ENCODE measurements around the gene SCN3A. TPM values are rescaled to one million over a fixed set of nuclear protein-coding genes. Genes with fewer than 3 reads are reported as not detected.

The SCN3A gene
- total RNA-seq, 1 donor from 2014 or later, result 0.30 TPM

GRCh38 chr2:165227571-165227970, 23.7 kb upstream of the SCN3A start:
- Mint-ChIP-seq H3K4me3 (ENCODE audit: unreplicated experiment) (no peak overlapping the region), H3K27ac (ENCODE audit: unreplicated experiment) (no peak overlapping the region), H3K27me3 (ENCODE audit: low read depth) (peaks cover 9% of the 10 kb centered on the region), H3K36me3 (ENCODE audit: low read depth) (no peaks in the 10 kb centered on the region), H3K9me3 (ENCODE audit: low read depth) (no peaks in the 10 kb centered on the region), H3K4me1 (ENCODE audit: low read depth) (no peaks in the 10 kb centered on the region)
- TF ChIP-seq, protein P1, sequence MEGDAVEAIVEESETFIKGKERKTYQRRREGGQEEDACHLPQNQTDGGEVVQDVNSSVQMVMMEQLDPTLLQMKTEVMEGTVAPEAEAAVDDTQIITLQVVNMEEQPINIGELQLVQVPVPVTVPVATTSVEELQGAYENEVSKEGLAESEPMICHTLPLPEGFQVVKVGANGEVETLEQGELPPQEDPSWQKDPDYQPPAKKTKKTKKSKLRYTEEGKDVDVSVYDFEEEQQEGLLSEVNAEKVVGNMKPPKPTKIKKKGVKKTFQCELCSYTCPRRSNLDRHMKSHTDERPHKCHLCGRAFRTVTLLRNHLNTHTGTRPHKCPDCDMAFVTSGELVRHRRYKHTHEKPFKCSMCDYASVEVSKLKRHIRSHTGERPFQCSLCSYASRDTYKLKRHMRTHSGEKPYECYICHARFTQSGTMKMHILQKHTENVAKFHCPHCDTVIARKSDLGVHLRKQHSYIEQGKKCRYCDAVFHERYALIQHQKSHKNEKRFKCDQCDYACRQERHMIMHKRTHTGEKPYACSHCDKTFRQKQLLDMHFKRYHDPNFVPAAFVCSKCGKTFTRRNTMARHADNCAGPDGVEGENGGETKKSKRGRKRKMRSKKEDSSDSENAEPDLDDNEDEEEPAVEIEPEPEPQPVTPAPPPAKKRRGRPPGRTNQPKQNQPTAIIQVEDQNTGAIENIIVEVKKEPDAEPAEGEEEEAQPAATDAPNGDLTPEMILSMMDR (IDR thresholded peaks at IDR 0.05), result no peak
- no peak for DNase-seq (ENCODE audit: low spot score)

DNA sequence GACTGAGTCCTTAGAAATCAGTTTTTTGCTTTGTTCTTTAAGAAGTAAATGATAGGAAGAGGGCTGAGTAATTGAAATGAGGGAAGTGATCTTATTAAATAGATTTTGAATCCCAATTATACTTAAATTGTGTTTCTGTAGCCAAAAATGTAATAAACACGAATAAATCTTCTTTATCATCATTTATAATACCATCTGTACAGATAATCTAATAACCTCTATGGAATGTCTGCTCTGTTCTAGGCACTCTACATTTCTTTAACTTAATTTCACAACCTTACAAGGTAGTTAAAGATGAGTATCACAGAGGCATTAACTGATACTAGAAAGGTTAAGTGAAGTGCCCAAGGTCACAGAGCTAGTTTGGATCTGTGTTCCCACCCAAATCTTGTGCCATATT, 21.1 kb upstream of the SCN3A start:
- no peak overlapping the region for H3K4me3 Mint-ChIP-seq (ENCODE audit: unreplicated experiment)
- peaks cover 18% of the 10 kb centered on the region for H3K27me3 Mint-ChIP-seq (ENCODE audit: low read depth)
- H3K4me1 Mint-ChIP-seq (ENCODE audit: low read depth), result no peaks in the 10 kb centered on the region
- no peak for DNase-seq (ENCODE audit: low spot score)
- no peaks in the 10 kb centered on the region for H3K36me3 Mint-ChIP-seq (ENCODE audit: low read depth)
- H3K9me3 Mint-ChIP-seq (ENCODE audit: low read depth), result no peaks in the 10 kb centered on the region
- H3K27ac Mint-ChIP-seq (ENCODE audit: unreplicated experiment), result no peak overlapping the region
- TF ChIP-seq, protein P1 (IDR thresholded peaks at IDR 0.05), result no peak

DNA sequence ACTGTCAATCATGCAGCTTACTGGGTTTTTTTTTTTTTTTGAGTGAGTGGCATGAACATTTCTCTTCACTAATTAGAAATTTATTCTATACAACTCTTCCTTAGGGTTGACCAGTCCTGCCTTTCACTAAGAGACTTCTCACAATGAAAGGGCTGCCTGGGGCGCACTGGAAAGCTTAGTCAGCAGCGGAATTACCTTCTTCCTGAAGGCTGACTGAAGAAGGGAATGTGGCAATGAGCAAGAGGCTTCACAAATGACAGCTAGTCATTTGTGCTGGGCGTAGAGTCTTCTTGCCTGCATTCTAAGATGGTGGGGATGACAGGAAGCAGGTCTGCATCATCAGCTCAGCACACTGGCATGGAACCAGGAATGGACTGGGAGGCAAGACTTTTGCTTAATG, 15.6 kb upstream of the SCN3A start:
- peaks cover 4% of the 10 kb centered on the region for H3K9me3 Mint-ChIP-seq (ENCODE audit: low read depth)
- no peak overlapping the region for H3K27ac Mint-ChIP-seq (ENCODE audit: unreplicated experiment)
- DNase-seq (ENCODE audit: low spot score), result no peak
- H3K4me1 Mint-ChIP-seq (ENCODE audit: low read depth), result no peaks in the 10 kb centered on the region
- H3K36me3 Mint-ChIP-seq (ENCODE audit: low read depth), result no peaks in the 10 kb centered on the region
- H3K4me3 Mint-ChIP-seq (ENCODE audit: unreplicated experiment), result no peak overlapping the region
- H3K27me3 Mint-ChIP-seq (ENCODE audit: low read depth), result peaks cover 15% of the 10 kb centered on the region
- TF ChIP-seq, protein P1 (IDR thresholded peaks at IDR 0.05), result no peak

GRCh38 chr2:165214093-165214492, 10.2 kb upstream of the SCN3A start:
- Mint-ChIP-seq H3K9me3 (ENCODE audit: low read depth) (peaks cover 4% of the 10 kb centered on the region), H3K4me1 (ENCODE audit: low read depth) (no peaks in the 10 kb centered on the region), H3K27ac (ENCODE audit: unreplicated experiment) (no peak overlapping the region), H3K4me3 (ENCODE audit: unreplicated experiment) (no peak overlapping the region), H3K36me3 (ENCODE audit: low read depth) (no peaks in the 10 kb centered on the region), H3K27me3 (ENCODE audit: low read depth) (peaks cover 13% of the 10 kb centered on the region)
- TF ChIP-seq, protein P1 (IDR thresholded peaks at IDR 0.05), result no peak
- no peak for DNase-seq (ENCODE audit: low spot score)

DNA sequence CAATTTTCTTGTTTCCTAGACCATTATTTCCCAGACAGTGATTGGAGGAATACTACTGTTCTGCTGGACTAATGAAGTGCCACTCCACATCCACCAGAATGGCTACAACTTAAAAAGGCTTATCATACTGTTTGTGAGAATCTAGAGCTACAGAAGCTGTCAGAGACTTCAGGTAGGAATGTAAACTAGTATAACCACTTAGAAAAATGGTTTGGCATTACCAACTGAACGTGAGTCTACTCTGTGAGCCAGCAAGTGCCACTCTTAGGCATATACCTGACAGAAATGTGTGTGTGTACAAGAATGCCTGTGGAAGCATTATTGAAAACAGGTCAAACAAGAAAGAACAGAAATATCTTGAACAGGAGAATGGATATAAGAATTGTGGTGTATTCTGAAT, 4.2 kb upstream of the SCN3A start:
- Mint-ChIP-seq H3K9me3 (ENCODE audit: low read depth) (peaks cover 3% of the 10 kb centered on the region), H3K4me3 (ENCODE audit: unreplicated experiment) (no peak overlapping the region), H3K4me1 (ENCODE audit: low read depth) (peaks cover 3% of the 10 kb centered on the region), H3K36me3 (ENCODE audit: low read depth) (peaks cover 1% of the 10 kb centered on the region), H3K27me3 (ENCODE audit: low read depth) (peaks cover 11% of the 10 kb centered on the region), H3K27ac (ENCODE audit: unreplicated experiment) (no peak overlapping the region)
- TF ChIP-seq, protein P1 (IDR thresholded peaks at IDR 0.05), result no peak
- DNase-seq (ENCODE audit: low spot score), result no peak

Data from chondrocyte (in vitro differentiated cells).